ENCODE data around the gene CCDC38.

Gene CCDC38

DNA sequence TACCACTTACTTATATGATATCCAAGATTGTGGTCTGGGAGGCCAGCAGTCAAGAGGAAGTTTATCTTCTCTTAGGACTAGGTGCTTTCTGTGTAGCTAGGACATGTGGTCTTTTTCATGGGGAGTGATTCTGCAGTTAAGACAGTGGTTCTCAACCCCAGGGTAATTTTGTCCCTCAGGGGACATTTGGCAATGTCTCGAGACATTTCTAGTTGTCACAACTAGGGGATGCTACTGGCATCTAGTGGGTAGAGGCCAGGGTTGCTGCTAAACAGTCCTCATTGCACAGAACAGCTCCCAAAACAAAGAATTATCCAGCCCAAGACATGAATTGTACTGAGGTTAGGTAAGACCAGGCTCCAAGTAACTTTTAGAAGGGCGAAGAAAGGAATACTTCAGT, 20.7 kb upstream of the CCDC38 start:
- DNase-seq (ENCODE audit: insufficient read length, low spot score): no peak
- no peak for FAIRE-seq

DNA sequence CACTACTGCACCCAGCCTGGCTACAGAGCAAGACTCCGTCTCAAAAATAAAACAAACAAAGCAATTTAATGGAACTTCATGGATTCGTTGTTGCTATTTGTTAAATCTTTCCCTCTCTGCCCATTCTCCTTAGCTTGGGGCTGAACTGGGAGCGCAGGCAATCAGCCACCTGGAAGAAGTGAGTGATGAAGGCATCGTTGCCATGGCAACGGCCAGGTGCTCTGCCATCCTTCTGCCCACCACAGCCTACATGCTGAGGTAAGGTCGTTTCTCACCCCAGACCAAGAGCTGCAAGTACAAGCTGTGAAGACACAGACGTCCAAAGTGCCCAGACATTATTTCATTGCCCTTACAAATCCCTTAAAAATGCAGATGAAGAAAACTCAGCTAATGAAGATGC, 19.8 kb upstream of the CCDC38 start:
- no peak for FAIRE-seq

DNA sequence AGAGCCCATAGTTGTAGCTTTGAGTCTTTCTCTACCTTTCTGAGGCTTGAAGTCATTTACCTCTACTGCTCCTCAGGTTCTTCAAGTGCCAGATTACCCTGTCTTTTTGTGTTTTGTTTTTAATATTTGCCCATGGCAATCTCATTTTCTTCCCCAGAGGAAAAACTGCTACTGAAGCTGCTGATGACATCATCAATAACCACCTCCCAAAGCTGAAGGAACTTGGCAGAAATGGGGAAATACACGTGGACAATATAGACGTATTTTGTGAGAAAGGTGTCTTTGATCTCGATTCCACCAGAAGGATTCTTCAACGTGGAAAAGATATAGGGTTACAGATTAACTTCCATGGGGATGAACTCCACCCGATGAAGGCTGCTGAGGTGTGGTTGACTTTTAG, 17.8 kb upstream of the CCDC38 start:
- FAIRE-seq (no peak), DNase-seq (ENCODE audit: insufficient read length, low spot score) (no peak)

More for the DNA sequence above, 19.8 kb upstream of the CCDC38 start:
- no peak for DNase-seq (ENCODE audit: insufficient read length, low spot score)

DNA sequence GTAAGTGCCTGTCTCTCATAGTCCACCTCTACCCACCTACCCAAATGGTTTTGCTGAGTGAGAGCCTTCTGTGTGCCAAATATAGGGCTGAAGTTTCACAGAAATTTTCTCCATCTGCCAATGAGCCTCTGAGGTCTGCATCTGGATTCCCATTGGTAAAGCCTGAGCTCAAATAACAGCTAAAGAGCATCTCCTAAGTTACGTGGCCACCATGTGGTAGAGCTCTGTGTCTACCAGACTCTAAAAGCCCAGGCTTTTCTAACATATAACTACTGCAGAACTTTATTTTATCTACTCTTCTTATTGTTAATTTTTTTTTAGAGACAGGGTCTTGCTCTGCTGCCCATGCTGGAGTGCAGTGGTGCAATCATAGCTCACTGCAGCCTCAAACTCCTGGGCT, 16.7 kb upstream of the CCDC38 start:
- FAIRE-seq (no peak), DNase-seq (ENCODE audit: insufficient read length, low spot score) (peak; percentile 50)

DNA sequence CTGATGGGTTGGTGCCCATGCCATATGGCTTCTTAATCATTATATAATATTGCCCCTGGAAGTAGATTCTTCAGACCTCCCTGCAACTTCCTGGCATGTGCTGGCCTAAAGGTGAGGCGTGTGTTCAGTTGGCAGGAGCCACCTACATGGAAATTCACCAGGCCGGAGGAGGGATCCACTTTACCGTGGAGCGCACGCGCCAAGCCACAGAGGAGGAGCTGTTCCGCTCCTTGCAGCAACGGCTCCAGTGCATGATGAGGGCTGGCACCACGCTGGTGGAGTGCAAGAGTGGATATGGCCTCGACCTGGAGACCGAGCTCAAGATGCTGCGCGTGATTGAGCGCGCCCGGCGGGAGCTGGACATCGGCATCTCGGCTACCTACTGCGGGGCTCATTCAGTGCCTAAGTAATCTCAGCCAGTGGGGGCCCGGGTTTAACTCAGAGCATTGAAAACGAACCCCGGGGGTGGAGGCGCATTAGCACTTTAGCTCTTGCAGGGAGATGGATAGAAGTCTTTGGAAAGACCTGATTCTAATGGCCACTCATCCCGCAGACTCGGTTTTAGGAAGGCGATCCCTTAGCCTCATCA, 14.2 kb upstream of the CCDC38 start:
- FAIRE-seq: no peak
- no peak for DNase-seq (ENCODE audit: insufficient read length, low spot score)

DNA sequence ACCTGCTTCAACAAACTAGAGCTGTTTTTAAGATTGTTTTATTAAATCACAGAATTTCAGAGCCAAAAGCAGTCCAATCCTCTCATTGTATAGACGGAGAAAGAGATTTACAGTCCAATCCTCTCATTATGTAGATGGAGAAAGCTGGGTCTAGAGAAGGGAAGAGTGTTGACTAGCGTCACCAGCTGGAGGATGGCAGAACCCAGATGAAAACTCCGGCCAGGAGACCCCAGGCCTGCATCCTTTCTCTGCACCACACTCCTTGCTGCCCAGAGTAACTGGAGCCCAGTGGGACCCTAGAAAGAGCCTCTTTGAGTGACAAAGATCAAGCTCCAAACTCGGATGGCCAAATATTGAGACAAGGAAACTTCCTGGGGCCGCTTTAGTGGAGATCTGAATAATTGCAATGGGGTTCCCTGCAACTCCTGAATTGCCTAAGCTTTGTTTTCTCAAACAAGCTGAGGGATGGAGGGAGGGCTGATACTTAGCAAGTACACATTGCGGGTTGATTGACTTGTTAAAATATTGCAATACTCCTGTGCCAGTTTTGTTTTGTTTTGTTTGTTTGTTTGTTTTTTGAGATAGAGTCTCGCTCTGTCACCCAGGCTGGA, 13.2 kb upstream of the CCDC38 start:
- no peak for DNase-seq (ENCODE audit: insufficient read length, low spot score)
- FAIRE-seq: no peak

GRCh38 chr12:95953000-95953399, 10.6 kb upstream of the CCDC38 start:
- FAIRE-seq: no peak
- no peak for DNase-seq (ENCODE audit: insufficient read length, low spot score)

DNA sequence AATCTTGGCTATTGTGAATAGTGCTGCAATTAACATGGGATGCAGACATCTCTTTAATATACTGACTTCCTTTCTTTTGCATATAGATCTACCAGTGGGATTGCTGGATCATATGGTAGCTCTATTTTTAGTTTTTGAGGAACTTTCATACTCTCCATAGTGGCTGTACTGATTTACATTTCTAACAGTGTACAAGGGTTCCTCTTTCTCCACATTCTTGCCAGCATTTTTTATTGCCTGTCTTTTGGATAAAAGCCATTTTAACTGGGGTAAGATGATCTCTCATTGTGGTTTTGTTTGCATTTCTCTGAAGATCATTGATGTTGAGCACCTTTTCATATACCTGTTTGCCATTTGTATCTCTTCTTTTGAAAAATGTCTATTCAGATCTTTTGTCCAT, 9.1 kb upstream of the CCDC38 start:
- FAIRE-seq: no peak
- DNase-seq (ENCODE audit: insufficient read length, low spot score): no peak

- FAIRE-seq (no peak), DNase-seq (ENCODE audit: insufficient read length, low spot score) (no peak)
Observed at GRCh38 chr12:95949477-95950206, 7.2 kb upstream of the CCDC38 start.

DNA sequence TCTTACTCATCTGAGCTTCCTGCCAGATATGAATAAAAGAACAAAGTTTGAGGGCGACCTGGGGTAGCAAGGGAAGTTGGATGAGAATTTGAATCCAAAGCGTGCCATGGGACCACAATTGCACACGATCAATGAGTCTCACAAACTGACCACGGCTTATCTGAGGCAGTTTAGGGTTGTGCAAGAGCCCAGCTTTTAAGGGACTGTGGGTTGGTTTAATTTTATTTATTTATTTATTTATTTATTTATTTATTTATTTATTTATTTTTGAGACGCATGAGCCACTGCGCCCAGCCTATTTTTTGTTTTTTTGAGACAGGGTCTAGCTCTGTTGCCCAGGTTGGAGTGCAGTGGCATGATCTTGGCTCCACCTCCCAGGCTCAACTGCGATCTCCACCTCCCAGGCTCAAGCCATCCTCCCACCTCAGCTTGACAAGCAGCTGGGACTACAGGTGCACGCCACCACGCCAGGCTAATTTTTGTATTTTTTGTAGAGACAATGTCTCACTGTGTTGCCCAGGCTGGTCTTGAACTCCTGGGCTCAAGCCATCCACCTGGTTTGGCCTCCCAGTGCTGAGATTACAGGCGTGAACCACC, 1.8 kb upstream of the CCDC38 start:
- DNase-seq (ENCODE audit: insufficient read length, low spot score) (no peak), FAIRE-seq (no peak)

DNA sequence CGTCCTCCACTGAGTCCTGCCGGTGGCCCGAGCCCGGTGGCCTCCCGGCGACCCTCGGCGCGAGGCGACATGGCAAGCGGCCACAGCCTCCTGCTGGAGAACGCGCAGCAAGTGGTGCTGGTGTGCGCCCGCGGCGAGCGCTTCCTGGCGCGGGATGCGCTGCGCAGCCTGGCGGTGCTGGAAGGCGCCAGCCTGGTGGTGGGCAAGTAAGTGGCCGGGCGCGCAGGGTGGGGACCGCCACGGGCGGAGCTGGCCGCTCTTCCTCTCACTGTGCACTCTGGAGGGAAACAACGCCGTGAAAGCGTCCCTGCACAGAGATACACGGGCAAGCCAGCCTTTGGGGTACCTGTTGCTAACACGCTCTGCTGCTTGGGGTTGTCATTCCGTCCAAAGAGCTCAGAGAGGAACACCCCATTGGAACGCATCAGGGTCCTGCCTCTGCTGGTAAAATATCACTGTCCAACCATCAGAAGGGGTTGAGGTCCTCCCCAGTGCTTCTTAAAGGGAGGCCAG, 972 bp upstream of the CCDC38 start, which contains the start of gene AMDHD1:
Gene AMDHD1 (plus strand): TSS at position 2 of the 513 bp plus-strand sequence. CDS start 68 bp downstream, at position 70.
- DNase-seq (ENCODE audit: insufficient read length, low spot score): peak; percentile 60
- FAIRE-seq: peak; percentile 46

DNA sequence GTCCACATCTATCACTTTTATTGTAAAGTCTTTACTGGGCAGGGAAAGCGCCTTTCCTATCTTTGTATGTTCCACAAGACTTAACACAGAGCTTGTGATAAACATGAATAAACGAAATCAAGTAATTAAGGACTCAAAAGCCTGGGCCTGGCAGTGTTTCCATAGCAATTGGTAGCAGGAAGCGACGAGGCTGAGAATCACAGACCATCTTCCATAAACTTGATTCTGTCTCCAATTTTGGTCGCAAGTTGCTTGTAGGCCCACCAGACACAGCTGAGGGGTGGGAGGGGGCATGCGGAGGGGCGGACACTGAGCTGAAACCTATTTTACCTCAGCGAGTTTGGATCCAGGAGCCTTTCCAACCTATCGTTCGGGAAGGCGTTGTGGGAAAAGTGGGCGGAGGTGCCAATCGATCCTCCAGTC, 302 bp downstream of the CCDC38 start:
- DNase-seq (ENCODE audit: insufficient read length, low spot score): no peak
- no peak for FAIRE-seq

DNA sequence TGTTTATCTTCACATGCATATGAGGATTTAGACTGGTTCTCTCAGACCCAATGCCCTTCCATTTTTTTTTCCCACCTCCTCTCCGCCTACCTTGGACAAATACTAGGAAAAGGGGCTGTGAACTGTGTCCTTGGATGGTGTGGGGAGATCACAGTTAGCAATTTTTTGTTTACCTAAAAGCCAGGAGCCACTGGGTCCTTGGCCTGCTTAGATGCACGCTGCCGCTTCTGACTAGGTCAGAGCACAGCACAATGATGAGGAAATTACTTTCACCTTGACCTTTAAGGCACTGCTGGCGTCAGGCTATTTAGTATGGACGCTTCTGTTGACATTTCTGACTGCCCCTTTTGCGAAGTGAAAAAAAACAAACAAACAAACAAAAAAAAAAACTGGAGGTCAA, 1.9 kb downstream of the CCDC38 start:
- DNase-seq (ENCODE audit: insufficient read length, low spot score): no peak
- no peak for FAIRE-seq

DNA sequence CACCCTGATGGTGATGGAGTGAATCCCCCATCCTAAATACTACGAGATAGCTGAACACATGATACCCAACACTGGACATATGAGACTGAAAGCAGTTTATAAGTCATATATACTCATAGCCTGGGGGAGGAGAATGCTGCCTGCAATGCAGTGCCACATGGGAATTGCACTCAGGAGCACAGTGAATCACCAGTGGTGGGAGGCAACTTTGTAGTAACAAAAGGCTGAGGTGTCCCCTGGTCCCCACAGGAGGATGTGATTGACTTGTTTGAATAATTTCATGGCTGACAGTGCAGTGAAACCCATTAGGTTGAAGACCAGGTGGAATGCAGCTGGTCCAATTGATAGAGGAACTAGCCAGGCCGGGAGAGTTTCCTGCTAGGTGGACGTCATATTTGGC, 20.2 kb downstream of the CCDC38 start:
- FAIRE-seq (no peak), DNase-seq (ENCODE audit: insufficient read length, low spot score) (no peak)

DNA sequence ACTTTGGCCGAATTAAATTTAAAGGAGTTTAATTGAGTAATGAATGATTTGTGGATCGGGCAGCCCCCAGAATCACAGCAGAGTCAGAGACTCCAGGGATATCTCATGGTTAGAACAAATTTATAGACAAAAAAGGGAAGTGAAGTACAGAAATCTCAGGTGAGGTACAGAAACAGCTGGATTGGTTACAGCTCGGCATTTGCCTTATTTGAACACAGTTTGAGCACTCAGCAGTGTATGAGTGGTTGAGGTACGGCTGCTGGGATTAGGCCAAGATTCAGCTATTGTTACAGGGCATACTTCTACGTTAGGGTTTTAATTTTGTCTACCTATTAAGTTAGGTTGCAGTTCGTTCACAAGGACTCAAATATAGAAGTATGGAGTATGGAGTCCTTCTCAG, 23.3 kb downstream of the CCDC38 start:
- DNase-seq (ENCODE audit: insufficient read length, low spot score) (no peak), FAIRE-seq (no peak)

DNA sequence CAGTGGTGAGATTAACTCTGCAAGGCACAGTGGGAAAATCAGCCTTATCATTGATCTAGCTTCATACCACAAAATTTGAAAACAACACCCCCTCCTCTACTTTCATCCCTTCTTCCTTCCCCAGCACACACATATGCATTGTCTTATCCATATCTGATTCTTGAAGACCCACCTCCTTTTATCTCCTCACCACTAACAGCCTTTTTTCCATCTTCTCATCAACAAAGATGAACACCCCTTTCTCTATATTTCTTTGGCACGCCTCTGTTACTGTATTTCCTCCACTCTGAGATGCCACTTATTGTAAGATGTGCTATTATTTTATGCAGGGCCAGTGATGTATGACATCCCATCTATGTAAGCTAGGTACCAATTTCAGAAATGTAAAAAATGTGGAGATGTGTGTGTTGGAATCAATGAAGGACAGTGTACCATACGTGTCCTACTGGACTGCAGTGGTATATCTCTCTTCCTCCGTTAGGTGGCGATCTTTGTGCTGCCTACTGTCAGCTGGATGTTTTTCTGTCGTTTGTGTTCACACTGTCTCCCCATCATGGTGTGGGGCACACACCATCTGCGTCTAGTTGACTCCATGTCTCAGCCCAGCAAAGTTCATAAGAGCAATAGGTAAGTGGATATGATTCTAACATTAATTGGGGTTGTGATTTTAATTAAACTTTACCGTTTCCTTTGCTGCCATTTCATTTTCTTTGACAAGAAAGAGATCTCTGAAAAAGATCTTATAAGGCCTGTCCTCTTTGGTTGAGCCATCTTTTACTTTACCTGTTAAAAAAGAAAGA, 24.0 kb downstream of the CCDC38 start:
- DNase-seq (ENCODE audit: insufficient read length, low spot score) (peak; percentile 56), FAIRE-seq (peak; percentile 97)

DNA sequence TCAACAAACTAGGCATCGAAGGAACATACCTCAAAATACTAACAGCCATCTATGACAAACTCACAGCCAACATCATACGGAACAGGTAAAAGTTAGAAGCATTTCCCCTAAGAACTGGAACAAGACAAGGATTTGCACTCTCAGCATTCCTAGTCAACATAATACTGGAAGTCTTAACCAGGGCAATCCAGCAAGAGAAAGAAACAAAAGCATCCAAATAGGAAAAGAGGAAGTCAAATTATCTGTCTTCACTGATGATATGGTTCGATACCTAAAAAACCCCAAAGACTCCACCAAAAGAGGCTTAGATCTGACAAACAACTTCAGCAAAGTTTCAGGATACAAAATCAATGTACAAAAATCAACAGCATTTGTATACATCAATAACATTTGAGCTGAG, 32.5 kb downstream of the CCDC38 start:
- DNase-seq (ENCODE audit: insufficient read length, low spot score): no peak
- no peak for FAIRE-seq

DNA sequence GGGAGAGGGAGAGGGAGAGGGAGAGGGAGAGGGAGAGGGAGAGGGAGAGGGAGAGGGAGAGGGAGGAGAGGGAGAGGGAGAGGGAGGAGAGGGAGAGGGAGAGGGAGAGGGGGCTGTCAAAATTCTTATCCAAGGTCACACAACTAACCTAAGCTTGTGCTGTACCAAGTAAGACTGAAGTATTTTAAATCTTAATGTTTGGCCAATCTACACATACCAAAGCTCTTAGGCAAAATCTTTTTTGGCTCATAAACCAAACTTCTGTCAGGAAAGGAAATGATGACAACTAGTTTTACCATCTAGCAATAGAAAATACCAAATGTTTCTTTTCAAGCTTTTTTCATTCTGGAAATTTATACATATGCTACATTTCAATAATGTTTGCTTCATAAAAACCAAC, 33.8 kb downstream of the CCDC38 start:
- FAIRE-seq: no peak
- DNase-seq (ENCODE audit: insufficient read length, low spot score): no peak

GRCh38 chr12:95898081-95898480, 44.3 kb downstream of the CCDC38 start:
- FAIRE-seq (no peak), DNase-seq (ENCODE audit: insufficient read length, low spot score) (no peak)

DNA sequence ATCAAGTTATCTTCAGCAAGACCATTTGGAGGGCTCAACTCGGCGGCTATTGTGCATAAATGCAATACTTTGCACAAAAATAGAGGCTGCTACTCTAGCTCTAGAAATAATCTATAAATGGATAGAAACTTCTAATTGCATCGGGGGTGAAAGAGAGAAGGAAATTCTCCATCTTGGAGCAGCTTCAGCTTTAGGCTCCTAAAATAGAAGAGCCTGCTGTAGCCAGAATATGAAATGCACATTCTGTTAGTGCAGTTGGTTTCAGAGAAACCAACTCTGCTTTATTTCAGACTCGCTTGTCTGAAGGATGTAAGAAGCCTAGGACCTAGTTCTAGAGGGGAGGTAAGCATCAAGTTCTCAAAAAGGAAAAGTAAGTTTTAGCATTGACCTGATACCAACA, 45.6 kb downstream of the CCDC38 start:
- DNase-seq (ENCODE audit: insufficient read length, low spot score): no peak
- no peak for FAIRE-seq

DNA sequence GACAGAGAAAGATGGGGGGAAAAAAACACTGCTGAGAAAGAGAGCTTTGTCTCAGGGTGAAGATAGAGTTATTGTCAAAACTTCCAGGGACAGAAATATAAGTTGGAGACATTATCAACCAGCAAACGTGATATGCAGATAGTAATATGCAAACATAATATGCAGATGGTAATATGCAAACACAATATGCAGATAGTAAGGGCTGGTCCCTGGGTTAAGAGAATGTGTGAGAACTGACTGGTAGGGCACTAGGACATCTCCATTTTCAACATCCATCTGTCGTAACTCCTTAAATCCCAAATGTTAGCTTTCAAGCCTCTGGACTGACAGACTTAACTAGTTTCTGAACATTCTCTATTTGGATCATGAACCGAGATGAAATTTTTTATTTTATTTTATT, 51.5 kb downstream of the CCDC38 start:
- FAIRE-seq (no peak), DNase-seq (ENCODE audit: insufficient read length, low spot score) (no peak)
